Measurements from ENCODE around the gene SLC17A7.

The SLC17A7 gene

DNA sequence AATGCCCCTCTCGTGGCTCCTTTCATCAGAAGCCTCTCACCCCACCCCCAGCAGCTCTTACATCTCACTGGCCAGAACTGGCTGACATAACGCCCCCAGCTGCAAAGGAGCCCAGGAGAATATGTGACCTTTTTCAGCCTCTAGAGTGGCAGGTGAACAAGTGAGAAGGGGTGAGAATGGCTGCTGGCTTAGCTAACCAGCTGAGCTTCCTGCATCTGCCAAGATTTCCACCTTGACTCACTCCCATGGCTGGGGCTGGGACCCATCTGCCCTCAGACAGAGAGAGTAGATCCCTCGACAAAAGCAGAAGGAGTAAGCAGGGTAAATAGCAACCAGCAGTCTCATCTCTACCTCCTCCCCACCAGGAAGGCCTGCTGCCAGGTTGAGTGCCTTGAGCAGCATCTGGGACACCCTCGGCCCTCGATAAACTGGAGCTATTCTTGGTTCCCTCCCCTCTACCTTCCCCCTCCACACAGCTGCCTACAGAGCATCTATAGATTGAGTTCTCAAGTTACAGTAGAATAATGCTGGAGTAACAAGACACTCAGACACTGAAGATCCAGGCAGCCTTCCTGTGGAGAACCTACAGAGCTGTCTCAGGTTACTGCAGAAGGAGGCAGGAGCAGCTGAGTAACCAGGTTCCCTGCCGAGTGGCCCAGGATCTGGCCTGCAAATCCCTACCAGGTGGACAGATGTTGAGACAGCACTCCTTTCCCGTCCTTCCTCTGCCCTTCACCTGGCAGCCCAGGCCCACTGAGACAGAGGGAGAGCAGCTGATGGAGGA lies 37.7 kb downstream of the SLC17A7 start:
- DNase-seq: peak; percentile 59

DNA sequence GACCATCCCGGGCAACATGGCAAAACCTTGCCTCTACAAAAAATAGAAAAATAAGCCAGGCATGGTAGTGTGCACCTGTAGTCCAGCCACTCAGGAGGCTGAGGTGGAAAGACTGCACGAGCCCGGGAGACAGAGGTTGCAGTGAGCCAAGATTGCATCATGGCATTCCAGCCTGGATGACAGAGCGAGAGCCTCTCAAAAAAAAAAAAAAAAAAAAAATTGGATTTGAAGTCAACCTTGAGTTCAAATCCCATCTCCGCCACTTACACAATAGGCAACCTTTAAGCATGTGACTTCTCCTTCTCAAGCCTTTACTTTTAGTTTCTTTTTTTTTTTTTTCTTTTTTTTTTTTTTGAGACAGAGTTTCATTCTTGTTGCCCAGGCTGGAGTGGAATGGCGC lies 41.3 kb downstream of the SLC17A7 start:
- no peak for DNase-seq

GRCh38 chr19:49398931-49399330 lies 42.4 kb downstream of the SLC17A7 start:
- no peak for DNase-seq

GRCh38 chr19:49398001-49398615 lies 43.2 kb downstream of the SLC17A7 start:
- DNase-seq: no peak

DNA sequence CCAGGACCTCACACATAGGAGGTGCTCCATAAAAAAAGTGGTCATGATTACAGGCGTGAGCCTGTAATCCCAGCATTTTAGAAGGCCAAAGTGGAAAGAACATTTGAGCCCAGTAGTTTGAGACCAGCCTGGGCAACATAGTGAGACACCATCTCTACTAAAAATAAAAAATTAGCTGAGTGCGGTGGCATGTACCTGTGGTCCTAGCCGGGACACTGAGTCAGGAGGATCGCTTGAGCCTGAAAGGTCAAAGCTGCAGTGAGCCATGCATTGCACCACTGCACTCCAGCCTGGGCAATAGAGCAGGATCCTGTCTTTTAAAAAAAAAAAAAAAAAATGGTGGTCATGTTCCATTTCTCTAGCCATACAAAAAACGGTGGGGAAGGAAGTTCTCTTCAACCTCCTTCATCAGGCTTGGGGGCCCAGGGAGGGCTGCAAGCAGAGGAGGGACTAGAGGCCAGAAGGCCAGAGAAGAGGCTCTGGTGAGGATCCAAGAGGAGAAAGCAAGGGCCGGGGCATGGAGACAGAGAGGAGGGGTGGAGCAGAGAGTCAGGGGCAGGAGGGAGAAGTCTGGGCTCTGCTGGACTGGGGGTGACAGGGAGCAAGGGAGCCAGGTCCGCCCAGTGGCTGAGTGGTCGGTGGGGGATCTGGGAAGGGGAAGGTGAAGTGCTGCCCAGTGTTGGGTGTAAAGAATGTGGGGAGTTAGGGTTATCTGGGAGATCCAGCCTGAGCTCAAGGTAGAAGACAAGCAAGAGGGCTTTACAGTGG lies 44.4 kb downstream of the SLC17A7 start:
- no peak for DNase-seq

- no peak for DNase-seq
Measured at GRCh38 chr19:49395581-49396407, 45.5 kb downstream of the SLC17A7 start.

DNA sequence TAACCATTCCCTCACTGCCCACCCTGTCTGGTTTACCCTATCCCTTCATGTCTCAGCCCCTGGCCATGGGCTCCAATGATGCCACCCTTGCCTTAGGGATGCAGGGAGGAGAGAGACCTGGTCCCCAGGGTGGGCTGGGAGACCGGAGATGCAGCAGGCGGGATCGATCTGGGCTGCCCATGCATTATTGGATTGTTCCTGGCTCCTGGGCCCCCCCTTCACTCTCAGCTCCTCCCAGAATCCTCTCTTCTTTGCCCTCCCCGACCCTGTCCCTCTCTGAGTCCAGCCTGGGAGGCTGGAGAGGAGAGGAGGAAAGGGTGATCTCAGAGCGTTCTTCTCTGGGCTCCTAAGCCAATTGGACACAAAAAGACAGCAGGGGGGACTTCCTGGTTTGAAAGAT lies 47.4 kb downstream of the SLC17A7 start:
- no peak for DNase-seq

GRCh38 chr19:49391581-49392399 lies 49.5 kb downstream of the SLC17A7 start:
- peak; percentile 66 for DNase-seq

- no peak for DNase-seq
Measured at GRCh38 chr19:49390929-49391359, 50.4 kb downstream of the SLC17A7 start.

GRCh38 chr19:49390131-49390928 lies 51.0 kb downstream of the SLC17A7 start:
- DNase-seq: no peak

DNA sequence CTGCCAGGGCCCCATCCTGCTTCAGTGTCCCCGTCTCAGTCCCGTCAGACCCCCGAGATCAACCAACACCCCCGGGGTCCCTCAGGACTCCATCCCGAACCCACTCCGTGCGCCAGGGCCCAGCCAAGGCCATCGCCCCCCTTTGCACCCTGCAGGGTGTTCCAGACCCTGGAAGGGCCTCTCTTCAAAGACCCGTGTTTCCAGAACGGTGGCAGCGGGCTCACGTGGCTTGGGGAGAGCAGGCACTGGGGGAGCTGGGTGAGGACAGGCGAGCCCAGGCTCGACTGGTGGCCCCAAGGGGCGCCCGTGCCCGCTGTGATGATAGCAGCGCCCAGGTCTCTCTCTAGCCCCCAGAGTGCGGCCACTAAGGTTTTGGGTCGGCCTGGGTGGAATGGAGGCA lies 51.9 kb downstream of the SLC17A7 start:
- DNase-seq: no peak

DNA sequence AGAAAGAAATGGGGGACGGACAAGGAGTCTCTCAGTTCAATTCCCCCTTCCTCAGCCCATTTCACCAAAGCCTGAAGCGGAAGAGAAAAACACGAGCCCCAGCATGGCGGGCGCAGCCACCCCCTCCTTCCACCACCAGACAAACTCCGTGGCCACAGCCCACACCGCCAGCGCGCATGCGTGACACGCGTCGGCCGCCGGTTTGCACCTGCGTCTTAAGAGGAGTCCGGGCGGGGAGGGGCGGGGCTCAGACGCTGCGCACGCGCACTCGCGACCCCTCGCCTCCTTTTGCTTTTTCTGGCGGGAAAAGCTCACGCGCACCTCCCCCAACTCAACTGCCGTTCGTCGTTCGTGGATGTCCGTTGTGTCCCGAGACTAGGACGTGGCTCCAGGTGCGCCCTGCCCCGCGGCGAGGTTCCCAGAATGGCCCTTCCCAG lies 53.4 kb downstream of the SLC17A7 start, which contains the start of gene KASH5:
Gene KASH5 (plus strand): TSS at position 314 of the 437 bp plus-strand sequence. CDS start 2,635 bp downstream, outside the sequence.
- peak; percentile 53 for DNase-seq

DNA sequence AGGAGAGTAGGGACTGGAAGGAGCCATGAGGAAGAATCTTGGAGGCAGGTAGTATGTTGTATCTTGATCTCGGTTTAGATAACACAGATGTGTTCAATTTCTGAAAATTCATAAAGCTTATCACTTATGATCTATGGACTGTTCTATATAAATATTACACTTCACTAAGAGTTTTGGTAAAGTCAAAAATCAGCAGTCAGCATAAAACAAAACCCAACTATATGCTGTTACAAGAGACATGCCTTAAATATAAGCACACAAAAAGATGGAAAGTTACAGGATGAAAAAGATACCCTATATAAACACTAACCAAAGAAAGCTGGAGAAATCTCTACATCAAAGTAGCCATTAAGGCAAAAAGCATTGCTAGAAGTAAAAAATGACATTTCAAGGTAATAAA lies 57.7 kb downstream of the SLC17A7 start:
- DNase-seq: no peak

DNA sequence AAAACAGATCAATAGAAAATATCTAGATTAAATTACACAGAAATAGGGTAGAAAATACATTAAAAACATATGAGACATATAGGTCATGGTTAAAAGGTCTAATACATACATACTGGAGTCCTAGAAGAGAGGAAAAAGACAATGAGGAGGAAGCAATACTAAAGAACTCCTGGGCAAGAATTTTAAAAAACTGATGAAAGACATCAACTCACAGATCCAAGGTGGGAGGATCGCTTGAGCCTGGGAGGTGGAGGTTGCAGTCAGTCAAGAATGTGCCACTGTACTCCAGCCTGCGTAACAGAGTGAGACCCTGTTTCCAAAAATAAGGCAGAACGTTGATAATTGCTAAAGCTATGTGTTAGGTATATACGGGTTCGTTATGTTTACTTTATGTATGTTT lies 58.7 kb downstream of the SLC17A7 start:
- no peak for DNase-seq

DNA sequence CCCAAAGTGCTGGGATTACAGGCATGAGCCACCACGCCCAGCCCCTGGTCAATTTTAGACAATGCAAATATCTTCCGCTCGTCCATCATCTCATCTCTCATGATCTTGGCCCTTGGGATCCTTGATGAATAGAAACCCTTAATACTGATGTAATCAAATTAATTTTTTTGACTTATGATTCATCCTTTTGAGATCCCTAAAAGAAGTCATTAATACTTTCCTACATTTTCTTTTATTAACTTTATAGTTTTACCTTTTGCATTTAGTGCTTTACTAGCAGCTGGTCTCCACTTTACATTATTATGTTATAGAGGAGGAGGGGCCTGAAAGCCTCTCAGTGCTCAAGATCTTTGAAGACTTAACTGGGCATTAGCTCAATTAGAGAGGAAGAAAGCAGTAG lies 60.9 kb downstream of the SLC17A7 start:
- DNase-seq: no peak

Measured in DMS153 (cell line).